Spleen (tissue), 7 donors: ENCODE measurements around the gene SORBS1.

ENCODE experiments used
- POLR2A ChIP-seq, 3 donors: fragments of 450-650 bp; IDR thresholded peaks; one replicate each; pipeline ENCODE4 v1.5.1; 2017; ENCODE audit warnings: antibody characterized with exemption in 3 of 3, mild to moderate bottlenecking in 1 of 3
- POLR2AphosphoS5 ChIP-seq, 3 donors: sonication (generic); formaldehyde crosslinking; IDR thresholded peaks; one replicate each; pipeline ENCODE4 v1.5.1; 2017; ENCODE audit warnings: antibody characterized with exemption in 3 of 3
- TF ChIP-seq, protein P1 (sequence below), 11 experiments: fragments of 200-600 bp in 7 of 11; fragments of 450-650 bp in 4 of 11; sonication (generic) in 4 of 11; IDR thresholded peaks in 8 of 11; conservative IDR thresholded peaks in 3 of 11; 1 replicate in 7 of 11; 2 replicates in 4 of 11; pipeline versions ENCODE4 v1.4.0 to v1.8.0; 2016 to 2021; ENCODE audit warnings: antibody characterized with exemption in 11 of 11, inconsistent platforms in 4 of 11, mild to moderate bottlenecking in 1 of 11
- donor health status: DM: no; HTN: no; CAD: no; lungs with moderate emphysema.
- donor health status: DM: no; HTN: no; CAD: no.
- donor health status: DM: no; HTN: no; CAD: no.

- TF ChIP-seq POLR2A (IDR thresholded peaks at IDR 0.05) (no peak), POLR2AphosphoS5 (IDR thresholded peaks at IDR 0.05) (peak in 1 of 3 donors; percentile 35)
- TF ChIP-seq, protein P1, sequence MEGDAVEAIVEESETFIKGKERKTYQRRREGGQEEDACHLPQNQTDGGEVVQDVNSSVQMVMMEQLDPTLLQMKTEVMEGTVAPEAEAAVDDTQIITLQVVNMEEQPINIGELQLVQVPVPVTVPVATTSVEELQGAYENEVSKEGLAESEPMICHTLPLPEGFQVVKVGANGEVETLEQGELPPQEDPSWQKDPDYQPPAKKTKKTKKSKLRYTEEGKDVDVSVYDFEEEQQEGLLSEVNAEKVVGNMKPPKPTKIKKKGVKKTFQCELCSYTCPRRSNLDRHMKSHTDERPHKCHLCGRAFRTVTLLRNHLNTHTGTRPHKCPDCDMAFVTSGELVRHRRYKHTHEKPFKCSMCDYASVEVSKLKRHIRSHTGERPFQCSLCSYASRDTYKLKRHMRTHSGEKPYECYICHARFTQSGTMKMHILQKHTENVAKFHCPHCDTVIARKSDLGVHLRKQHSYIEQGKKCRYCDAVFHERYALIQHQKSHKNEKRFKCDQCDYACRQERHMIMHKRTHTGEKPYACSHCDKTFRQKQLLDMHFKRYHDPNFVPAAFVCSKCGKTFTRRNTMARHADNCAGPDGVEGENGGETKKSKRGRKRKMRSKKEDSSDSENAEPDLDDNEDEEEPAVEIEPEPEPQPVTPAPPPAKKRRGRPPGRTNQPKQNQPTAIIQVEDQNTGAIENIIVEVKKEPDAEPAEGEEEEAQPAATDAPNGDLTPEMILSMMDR (IDR thresholded peaks at IDR 0.05 in 8 of 11, conservative IDR thresholded peaks at IDR 0.05 in 3 of 11): no peak
Measured at GRCh38 chr10:95350219-95350829, 210.8 kb downstream of the SORBS1 start.
